ENCODE results near the gene FBXO34. TPM values are rescaled to one million over a fixed set of nuclear protein-coding genes. Genes with fewer than 3 reads are reported as not detected.

The FBXO34 gene
- total RNA-seq, 1 donor = 28.9 TPM

DNA sequence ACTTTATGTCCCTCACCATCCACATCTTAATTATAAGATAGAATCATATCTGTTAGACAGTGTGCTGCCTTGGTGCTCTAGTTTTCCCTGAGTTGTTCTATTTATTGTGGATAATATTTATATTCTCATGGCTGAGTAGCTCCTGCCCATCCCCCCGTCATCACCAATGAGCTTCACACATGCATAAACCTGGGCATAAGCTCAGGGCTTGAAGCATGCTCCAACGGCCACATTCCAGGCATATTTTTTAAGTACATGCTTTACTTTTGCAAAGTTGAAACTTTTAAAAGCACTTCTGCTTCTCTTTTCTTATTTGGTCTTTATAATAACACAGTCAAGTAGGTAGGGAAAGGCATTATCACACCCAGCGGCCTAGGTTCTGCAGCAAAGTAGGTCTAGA, 3.4 kb upstream of the FBXO34 start:
- no peak overlapping the region for H3K4me3 ChIP-seq (ENCODE audit: low read depth, low read length)
- TF ChIP-seq CTCF (IDR thresholded peaks at IDR 0.05; ENCODE audit: insufficient read depth, low read depth, low read length) = no peak
- peak; percentile 11 for DNase-seq (ENCODE audit: low read depth)

- H3K4me3 ChIP-seq (ENCODE audit: low read depth, low read length) = peak overlapping the region; percentile 96
- peak; percentile 84 for DNase-seq (ENCODE audit: low read depth)
- no peak for TF ChIP-seq CTCF (IDR thresholded peaks at IDR 0.05; ENCODE audit: insufficient read depth, low read depth, low read length)
Measured at GRCh38 chr14:55271572-55272298, 514 bp downstream of the FBXO34 start.

DNA sequence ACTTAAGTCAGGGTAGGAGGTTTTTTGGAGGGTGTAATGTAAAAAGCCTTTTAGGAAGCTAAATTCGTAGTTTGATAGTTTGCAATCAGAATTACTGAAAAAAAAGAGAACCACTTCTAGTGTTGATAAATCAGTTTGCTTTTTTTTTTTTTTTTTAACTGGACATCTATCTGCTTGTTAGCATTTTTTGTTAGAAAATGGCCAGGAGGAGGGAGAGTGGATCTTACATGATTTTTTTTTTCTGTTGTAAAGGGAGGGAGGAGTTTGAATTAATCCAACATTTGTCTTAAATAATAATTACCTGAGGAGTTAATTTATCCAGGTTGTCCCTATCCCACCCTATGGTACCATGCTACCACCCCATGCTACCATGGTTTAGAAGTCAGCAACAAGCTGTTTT, 1.2 kb downstream of the FBXO34 start:
- H3K4me3 ChIP-seq (ENCODE audit: low read depth, low read length) = peak overlapping the region; percentile 96
- peak; percentile 16 for DNase-seq (ENCODE audit: low read depth)
- no peak for TF ChIP-seq CTCF (IDR thresholded peaks at IDR 0.05; ENCODE audit: insufficient read depth, low read depth, low read length)

GRCh38 chr14:55272922-55273321, 1.7 kb downstream of the FBXO34 start:
- H3K4me3 ChIP-seq (ENCODE audit: low read depth, low read length) = peak overlapping the region; percentile 96
- TF ChIP-seq CTCF (IDR thresholded peaks at IDR 0.05; ENCODE audit: insufficient read depth, low read depth, low read length) = no peak
- DNase-seq (ENCODE audit: low read depth) = no peak

DNA sequence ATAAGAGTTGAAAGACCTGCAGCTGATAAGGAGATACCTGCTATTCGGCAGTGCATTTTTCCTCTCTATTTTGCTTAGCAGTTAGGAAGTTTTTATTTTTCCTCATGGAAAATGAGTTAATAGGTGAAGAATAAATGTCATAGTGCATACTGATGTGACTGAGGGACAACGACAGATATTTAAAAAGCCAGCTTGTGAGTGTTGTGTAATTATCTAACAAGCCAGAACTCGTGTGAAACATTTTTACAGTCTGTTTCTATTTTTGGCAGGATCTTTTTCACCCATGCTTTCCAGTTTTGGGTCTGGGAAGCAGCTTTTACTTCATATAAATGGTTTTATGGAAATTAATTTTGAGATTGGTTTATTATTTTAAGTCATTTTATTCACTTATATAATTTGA, 2.9 kb downstream of the FBXO34 start:
- TF ChIP-seq CTCF (IDR thresholded peaks at IDR 0.05; ENCODE audit: insufficient read depth, low read depth, low read length) = no peak
- peak overlapping the region; percentile 96 for H3K4me3 ChIP-seq (ENCODE audit: low read depth, low read length)
- peak; percentile 37 for DNase-seq (ENCODE audit: low read depth)

- peak; percentile 69 for DNase-seq (ENCODE audit: low read depth)
- H3K4me3 ChIP-seq (ENCODE audit: low read depth, low read length) = no peak overlapping the region
- TF ChIP-seq CTCF (IDR thresholded peaks at IDR 0.05; ENCODE audit: insufficient read depth, low read depth, low read length) = no peak
Measured at GRCh38 chr14:55274751-55275150, 3.5 kb downstream of the FBXO34 start.

DNA sequence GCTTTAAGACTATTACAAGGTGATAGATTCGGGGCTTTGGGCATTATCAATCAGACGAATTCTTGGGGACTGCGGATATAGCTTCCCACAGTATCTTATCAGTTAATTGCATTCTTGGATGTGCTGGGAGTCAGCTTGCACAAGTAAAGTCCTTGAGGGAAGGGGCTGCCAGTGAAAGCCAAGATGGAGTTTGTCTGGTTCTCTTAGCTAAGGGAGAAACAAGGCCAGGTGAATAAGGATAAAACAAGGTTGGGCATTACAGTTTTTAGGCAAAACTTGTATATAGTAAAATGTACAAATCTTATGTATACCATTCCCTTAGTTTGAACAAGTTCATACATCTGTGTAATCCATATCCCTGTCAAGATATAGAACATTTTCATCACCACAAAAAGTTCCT, 5.5 kb downstream of the FBXO34 start:
- H3K4me3 ChIP-seq (ENCODE audit: low read depth, low read length) = no peak overlapping the region
- no peak for DNase-seq (ENCODE audit: low read depth)
- TF ChIP-seq CTCF (IDR thresholded peaks at IDR 0.05; ENCODE audit: insufficient read depth, low read depth, low read length) = no peak

Measured in fibroblast of villous mesenchyme (primary cell).